Parathyroid adenoma (tissue), 2 donors: ENCODE data around the gene SLC35F5.
"Not testable (repeated sequence)": the region's sequence is repeated elsewhere in the genome, so short reads cannot be mapped to it uniquely, and the experiment has no call there.

Experiments
- H2AFZ ChIP-seq: fragments of 300-600 bp; sonication (generic); one replicate; pipeline ENCODE4 v1.7.0; 2017; ENCODE audit warnings: antibody characterized with exemption, mild to moderate bottlenecking
- H3K27ac ChIP-seq: fragments of 300-600 bp; sonication (generic); one replicate; pipeline ENCODE4 v1.7.0; 2017
- H3K27me3 ChIP-seq: fragments of 300-600 bp; sonication (generic); one replicate; pipeline ENCODE4 v1.7.0; 2017; ENCODE audit warnings: low read length; ENCODE audit not compliant: control insufficient read depth, insufficient read depth
- H3K36me3 ChIP-seq: fragments of 300-600 bp; sonication (generic); one replicate; pipeline ENCODE4 v1.7.0; 2017; ENCODE audit warnings: low read length; ENCODE audit not compliant: control insufficient read depth, insufficient read depth
- H3K4me1 ChIP-seq: fragments of 300-600 bp; sonication (generic); one replicate; pipeline ENCODE4 v1.7.0; 2017; ENCODE audit warnings: control low read depth
- H3K4me2 ChIP-seq: fragments of 300-600 bp; sonication (generic); one replicate; pipeline ENCODE4 v1.7.0; 2017; ENCODE audit warnings: low read length
- H3K4me3 ChIP-seq: fragments of 300-600 bp; sonication (generic); one replicate; pipeline ENCODE4 v1.7.0; 2017; ENCODE audit warnings: low read depth, low read length
- H3K79me2 ChIP-seq: fragments of 300-600 bp; sonication (generic); one replicate; pipeline ENCODE4 v1.7.0; 2017; ENCODE audit warnings: control low read depth
- H3K9ac ChIP-seq: fragments of 300-600 bp; sonication (generic); one replicate; pipeline ENCODE4 v1.7.0; 2017; ENCODE audit warnings: mild to moderate bottlenecking
- H3K9me3 ChIP-seq: fragments of 300-600 bp; sonication (generic); one replicate; pipeline ENCODE4 v1.7.0; 2017; ENCODE audit warnings: low read length; ENCODE audit not compliant: control insufficient read depth
- TF ChIP-seq, protein P1 (sequence below): fragments of 300-600 bp; sonication (generic); IDR thresholded peaks from one replicate; pipeline ENCODE4 v1.7.0; 2017; ENCODE audit warnings: antibody characterized with exemption, mild to moderate bottlenecking
- donor health status: primary hyperparathyroidism.

SLC35F5 gene

GRCh38 chr2:113694438-113694837 is 62.0 kb downstream of the SLC35F5 start:
- no peak overlapping the region for H2AFZ ChIP-seq
- H3K27me3 ChIP-seq, result no peaks in the 10 kb centered on the region
- H3K4me3 ChIP-seq, result no peak overlapping the region
- no peak overlapping the region for H3K4me2 ChIP-seq
- H3K9me3 ChIP-seq, result no peaks in the 10 kb centered on the region
- TF ChIP-seq, protein P1, sequence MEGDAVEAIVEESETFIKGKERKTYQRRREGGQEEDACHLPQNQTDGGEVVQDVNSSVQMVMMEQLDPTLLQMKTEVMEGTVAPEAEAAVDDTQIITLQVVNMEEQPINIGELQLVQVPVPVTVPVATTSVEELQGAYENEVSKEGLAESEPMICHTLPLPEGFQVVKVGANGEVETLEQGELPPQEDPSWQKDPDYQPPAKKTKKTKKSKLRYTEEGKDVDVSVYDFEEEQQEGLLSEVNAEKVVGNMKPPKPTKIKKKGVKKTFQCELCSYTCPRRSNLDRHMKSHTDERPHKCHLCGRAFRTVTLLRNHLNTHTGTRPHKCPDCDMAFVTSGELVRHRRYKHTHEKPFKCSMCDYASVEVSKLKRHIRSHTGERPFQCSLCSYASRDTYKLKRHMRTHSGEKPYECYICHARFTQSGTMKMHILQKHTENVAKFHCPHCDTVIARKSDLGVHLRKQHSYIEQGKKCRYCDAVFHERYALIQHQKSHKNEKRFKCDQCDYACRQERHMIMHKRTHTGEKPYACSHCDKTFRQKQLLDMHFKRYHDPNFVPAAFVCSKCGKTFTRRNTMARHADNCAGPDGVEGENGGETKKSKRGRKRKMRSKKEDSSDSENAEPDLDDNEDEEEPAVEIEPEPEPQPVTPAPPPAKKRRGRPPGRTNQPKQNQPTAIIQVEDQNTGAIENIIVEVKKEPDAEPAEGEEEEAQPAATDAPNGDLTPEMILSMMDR, result no peak
- H3K27ac ChIP-seq, result no peak overlapping the region
- no peaks in the 10 kb centered on the region for H3K79me2 ChIP-seq
- H3K4me1 ChIP-seq, result no peaks in the 10 kb centered on the region
- no peak overlapping the region for H3K9ac ChIP-seq
- H3K36me3 ChIP-seq, result no peaks in the 10 kb centered on the region

GRCh38 chr2:113692698-113693428 is 63.6 kb downstream of the SLC35F5 start:
- no peaks in the 10 kb centered on the region for H3K36me3 ChIP-seq
- no peaks in the 10 kb centered on the region for H3K4me1 ChIP-seq
- no peak overlapping the region for H3K4me2 ChIP-seq
- H2AFZ ChIP-seq, result no peak overlapping the region
- no peak overlapping the region for H3K27ac ChIP-seq
- TF ChIP-seq, protein P1, result no peak
- H3K4me3 ChIP-seq, result no peak overlapping the region
- H3K79me2 ChIP-seq, result no peaks in the 10 kb centered on the region
- no peaks in the 10 kb centered on the region for H3K27me3 ChIP-seq
- H3K9ac ChIP-seq, result no peak overlapping the region
- H3K9me3 ChIP-seq, result no peaks in the 10 kb centered on the region

DNA sequence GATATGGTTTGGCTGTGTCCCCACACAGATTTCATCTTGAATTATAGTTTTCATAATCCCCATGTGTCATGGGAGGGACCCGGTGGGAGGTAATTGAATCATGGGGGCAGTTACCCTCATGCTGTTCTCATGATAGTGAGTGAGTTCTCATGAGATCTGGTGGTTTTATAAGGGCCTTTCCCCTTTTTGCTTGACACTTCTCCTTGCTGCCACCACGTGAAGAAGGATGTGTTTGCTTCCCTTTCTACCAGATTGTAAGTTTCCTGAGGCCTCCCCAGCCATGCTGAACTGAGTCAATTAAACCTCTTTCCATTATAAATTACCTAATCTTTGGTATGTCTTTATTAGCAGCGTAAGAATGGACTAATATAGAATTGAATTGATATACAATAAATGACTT is 65.6 kb downstream of the SLC35F5 start:
- H3K36me3 ChIP-seq, H2AFZ ChIP-seq, H3K9ac ChIP-seq, H3K4me1 ChIP-seq, H3K4me2 ChIP-seq, H3K79me2 ChIP-seq, H3K27me3 ChIP-seq, H3K27ac ChIP-seq, H3K9me3 ChIP-seq, H3K4me3 ChIP-seq: not testable (repeated sequence)

DNA sequence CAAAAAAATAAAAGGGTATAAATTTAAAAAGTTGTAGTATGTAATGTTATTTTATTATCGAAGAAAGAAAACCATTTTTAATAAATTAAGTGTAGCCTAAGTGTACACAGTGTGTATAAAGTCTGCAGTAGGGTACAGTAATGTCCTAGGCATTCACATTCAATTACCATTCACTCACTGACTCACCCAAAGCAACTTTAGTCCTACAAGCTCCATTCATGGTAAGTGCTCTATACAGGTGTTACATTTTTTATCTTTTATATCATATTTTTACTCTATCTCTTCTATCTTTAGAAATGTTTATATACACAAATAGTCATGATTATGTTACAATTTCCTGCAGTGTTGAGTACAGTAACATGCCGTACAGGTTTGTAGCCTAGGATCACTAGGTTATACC is 69.9 kb downstream of the SLC35F5 start:
- Histone ChIP-seq H3K4me3 (no peak overlapping the region), H3K36me3 (no peaks in the 10 kb centered on the region), H3K79me2 (no peaks in the 10 kb centered on the region), H3K27ac (no peak overlapping the region), H3K4me1 (no peaks in the 10 kb centered on the region), H3K27me3 (no peaks in the 10 kb centered on the region), H3K9ac (no peak overlapping the region), H3K4me2 (no peak overlapping the region), H2AFZ (no peak overlapping the region), H3K9me3 (no peaks in the 10 kb centered on the region)
- TF ChIP-seq, protein P1, result no peak

- no peak overlapping the region for H2AFZ ChIP-seq
- H3K4me3 ChIP-seq, result no peak overlapping the region
- no peaks in the 10 kb centered on the region for H3K4me1 ChIP-seq
- TF ChIP-seq, protein P1, result no peak
- no peaks in the 10 kb centered on the region for H3K36me3 ChIP-seq
- H3K27me3 ChIP-seq, result no peaks in the 10 kb centered on the region
- no peaks in the 10 kb centered on the region for H3K79me2 ChIP-seq
- H3K4me2 ChIP-seq, result no peak overlapping the region
- H3K9ac ChIP-seq, result no peak overlapping the region
- no peaks in the 10 kb centered on the region for H3K9me3 ChIP-seq
- no peak overlapping the region for H3K27ac ChIP-seq
Observed at GRCh38 chr2:113685471-113685870, 71.0 kb downstream of the SLC35F5 start.
